ENCODE measurements around the gene ANKS1B.

DNA sequence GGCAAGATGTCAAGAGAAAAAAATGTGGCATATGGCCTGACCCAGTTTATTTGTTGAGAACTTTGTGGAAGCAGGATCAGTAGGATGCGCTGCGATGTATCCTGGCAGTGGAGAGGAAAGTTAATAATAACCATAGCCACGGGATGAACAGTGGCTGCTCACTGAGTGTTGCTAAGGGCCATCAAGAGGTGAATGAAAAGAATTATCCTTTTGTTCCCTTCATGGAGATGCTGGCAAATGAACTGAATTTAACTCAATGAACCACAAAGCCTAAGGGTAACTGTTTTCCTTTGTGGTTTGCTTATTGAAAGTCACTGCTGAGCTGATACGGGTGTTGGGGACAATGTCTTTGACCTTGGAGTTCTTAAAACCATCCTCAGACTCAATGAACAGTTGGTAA lies 863.2 kb downstream of the ANKS1B start:
- TF ChIP-seq, protein P1, sequence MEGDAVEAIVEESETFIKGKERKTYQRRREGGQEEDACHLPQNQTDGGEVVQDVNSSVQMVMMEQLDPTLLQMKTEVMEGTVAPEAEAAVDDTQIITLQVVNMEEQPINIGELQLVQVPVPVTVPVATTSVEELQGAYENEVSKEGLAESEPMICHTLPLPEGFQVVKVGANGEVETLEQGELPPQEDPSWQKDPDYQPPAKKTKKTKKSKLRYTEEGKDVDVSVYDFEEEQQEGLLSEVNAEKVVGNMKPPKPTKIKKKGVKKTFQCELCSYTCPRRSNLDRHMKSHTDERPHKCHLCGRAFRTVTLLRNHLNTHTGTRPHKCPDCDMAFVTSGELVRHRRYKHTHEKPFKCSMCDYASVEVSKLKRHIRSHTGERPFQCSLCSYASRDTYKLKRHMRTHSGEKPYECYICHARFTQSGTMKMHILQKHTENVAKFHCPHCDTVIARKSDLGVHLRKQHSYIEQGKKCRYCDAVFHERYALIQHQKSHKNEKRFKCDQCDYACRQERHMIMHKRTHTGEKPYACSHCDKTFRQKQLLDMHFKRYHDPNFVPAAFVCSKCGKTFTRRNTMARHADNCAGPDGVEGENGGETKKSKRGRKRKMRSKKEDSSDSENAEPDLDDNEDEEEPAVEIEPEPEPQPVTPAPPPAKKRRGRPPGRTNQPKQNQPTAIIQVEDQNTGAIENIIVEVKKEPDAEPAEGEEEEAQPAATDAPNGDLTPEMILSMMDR (conservative IDR thresholded peaks at IDR 0.05; ENCODE audit: low read depth, low read length): no peak
- TF ChIP-seq BHLHE40 (IDR thresholded peaks at IDR 0.05; ENCODE audit: low read depth, low read length) (no peak), POLR2A (IDR thresholded peaks at IDR 0.05; ENCODE audit: low read depth, low read length) (no peak), RAD21 (IDR thresholded peaks at IDR 0.05; ENCODE audit: low read length) (no peak), FOS (IDR thresholded peaks at IDR 0.05; ENCODE audit: low read depth, low read length) (no peak), CHD1 (IDR thresholded peaks at IDR 0.05; ENCODE audit: low read depth, low read length) (no peak), SMC3 (IDR thresholded peaks at IDR 0.05; ENCODE audit: low read depth, low read length) (no peak), MXI1 (IDR thresholded peaks at IDR 0.05; ENCODE audit: borderline replicate concordance, low read depth, low read length) (no peak), RFX5 (IDR thresholded peaks at IDR 0.05; ENCODE audit: low read depth, low read length) (no peak), MAFK (IDR thresholded peaks at IDR 0.05; ENCODE audit: low read depth, low read length) (no peak), MAZ (IDR thresholded peaks at IDR 0.05; ENCODE audit: borderline replicate concordance, low read depth, low read length) (no peak), CEBPB (IDR thresholded peaks at IDR 0.05; ENCODE audit: low read depth, low read length) (no peak)
- TF ChIP-seq, protein P2, sequence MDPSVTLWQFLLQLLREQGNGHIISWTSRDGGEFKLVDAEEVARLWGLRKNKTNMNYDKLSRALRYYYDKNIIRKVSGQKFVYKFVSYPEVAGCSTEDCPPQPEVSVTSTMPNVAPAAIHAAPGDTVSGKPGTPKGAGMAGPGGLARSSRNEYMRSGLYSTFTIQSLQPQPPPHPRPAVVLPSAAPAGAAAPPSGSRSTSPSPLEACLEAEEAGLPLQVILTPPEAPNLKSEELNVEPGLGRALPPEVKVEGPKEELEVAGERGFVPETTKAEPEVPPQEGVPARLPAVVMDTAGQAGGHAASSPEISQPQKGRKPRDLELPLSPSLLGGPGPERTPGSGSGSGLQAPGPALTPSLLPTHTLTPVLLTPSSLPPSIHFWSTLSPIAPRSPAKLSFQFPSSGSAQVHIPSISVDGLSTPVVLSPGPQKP (IDR thresholded peaks at IDR 0.05; ENCODE audit: borderline replicate concordance, low read depth, low read length): no peak
- TF ChIP-seq, protein P3, sequence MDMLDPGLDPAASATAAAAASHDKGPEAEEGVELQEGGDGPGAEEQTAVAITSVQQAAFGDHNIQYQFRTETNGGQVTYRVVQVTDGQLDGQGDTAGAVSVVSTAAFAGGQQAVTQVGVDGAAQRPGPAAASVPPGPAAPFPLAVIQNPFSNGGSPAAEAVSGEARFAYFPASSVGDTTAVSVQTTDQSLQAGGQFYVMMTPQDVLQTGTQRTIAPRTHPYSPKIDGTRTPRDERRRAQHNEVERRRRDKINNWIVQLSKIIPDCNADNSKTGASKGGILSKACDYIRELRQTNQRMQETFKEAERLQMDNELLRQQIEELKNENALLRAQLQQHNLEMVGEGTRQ (IDR thresholded peaks at IDR 0.05; ENCODE audit: low read depth, low read length): no peak

Data from IMR-90 (cell line).